ENCODE data around the gene MUC5AC.

DNA sequence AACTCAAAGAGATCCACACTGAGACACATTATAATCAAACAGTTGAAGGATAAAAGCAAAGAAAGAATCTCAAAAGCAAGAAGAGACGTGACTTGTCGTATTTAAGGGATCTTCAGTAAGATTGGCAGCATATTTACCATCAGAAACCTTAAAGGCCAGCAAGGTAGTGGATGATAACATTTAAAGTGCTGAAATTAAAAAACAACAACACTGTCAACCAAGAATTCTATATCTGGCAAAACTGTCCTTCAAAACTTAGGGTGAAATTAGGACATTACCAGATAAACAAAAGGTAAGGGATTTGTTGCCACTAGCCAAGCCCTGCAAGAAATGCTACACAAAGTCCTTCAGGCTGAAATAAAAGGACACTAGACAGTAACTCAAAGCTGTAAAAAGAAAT is 54.1 kb downstream of the MUC5AC start:
- TF ChIP-seq, protein P1, sequence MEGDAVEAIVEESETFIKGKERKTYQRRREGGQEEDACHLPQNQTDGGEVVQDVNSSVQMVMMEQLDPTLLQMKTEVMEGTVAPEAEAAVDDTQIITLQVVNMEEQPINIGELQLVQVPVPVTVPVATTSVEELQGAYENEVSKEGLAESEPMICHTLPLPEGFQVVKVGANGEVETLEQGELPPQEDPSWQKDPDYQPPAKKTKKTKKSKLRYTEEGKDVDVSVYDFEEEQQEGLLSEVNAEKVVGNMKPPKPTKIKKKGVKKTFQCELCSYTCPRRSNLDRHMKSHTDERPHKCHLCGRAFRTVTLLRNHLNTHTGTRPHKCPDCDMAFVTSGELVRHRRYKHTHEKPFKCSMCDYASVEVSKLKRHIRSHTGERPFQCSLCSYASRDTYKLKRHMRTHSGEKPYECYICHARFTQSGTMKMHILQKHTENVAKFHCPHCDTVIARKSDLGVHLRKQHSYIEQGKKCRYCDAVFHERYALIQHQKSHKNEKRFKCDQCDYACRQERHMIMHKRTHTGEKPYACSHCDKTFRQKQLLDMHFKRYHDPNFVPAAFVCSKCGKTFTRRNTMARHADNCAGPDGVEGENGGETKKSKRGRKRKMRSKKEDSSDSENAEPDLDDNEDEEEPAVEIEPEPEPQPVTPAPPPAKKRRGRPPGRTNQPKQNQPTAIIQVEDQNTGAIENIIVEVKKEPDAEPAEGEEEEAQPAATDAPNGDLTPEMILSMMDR (IDR thresholded peaks at IDR 0.05) = no peak
- no peak for TF ChIP-seq NFYB (CRISPR knock-in tag; conservative IDR thresholded peaks at IDR 0.05; ENCODE audit: low read depth)
